GM12878 (cell line): ENCODE measurements around the gene SAGE1. TPM values are rescaled to one million over a fixed set of nuclear protein-coding genes. Genes with fewer than 3 reads are reported as not detected.

Experiments used
- ATAC-seq: fragments of 200-7000 bp; cut with Tn5 transposase; 3 replicates; pipeline ENCODE4 v1.9.1; 2020; ENCODE audit warnings: mild to moderate bottlenecking, moderate library complexity
- BruUV-seq: library from RNA; stranded (reverse); fragments of 400-500 nt; replicated peaks from 2 replicates; lab custom pipeline; 2021; lab: Mats Ljungman, UMichigan
- CTCF ChIA-PET: fragments of 300-600 bp; sonication (Branson Sonifier 250); formaldehyde crosslinking; extraction: SDS; loops from one replicate; lab custom pipeline; 2021; ENCODE audit warnings: inconsistent platforms; lab: Yijun Ruan, JAX
- POLR2A ChIA-PET: fragments of 350-600 bp; formaldehyde crosslinking; extraction: SDS; loops from one replicate; lab custom pipeline; 2021; ENCODE audit warnings: inconsistent platforms; lab: Charles Lee
- RAD21 ChIA-PET: fragments of 300-600 bp; sonication (Branson Sonifier 250); formaldehyde crosslinking; loops from one replicate; lab custom pipeline; 2023; ENCODE audit warnings: antibody characterized with exemption; ENCODE audit not compliant: unreplicated experiment; lab: Charles Lee
- SMC1A ChIA-PET: fragments of 300-600 bp; sonication (Branson Sonifier 250); formaldehyde crosslinking; loops from one replicate; lab custom pipeline; 2023; ENCODE audit not compliant: unreplicated experiment, uncharacterized antibody; lab: Charles Lee
- DNase-seq: peaks from one replicate; pipeline ENCODE4 v3.0.0-alpha.2; 2011; ENCODE audit warnings: low read depth, low spot score
- FAIRE-seq: peaks from 3 replicates; lab custom pipeline; 2011; peaks lifted over from hg19 to GRCh38; lab: Jason Lieb, UNC
- H2AFZ ChIP-seq: 2 replicates; pipeline ENCODE4 v1.6.0; 2011; ENCODE audit warnings: low read depth, low read length, control low read depth; ENCODE audit not compliant: control insufficient read depth
- H3K27ac ChIP-seq: 2 replicates; pipeline ENCODE4 v1.5.1; 2011; ENCODE audit warnings: control low read depth; ENCODE audit not compliant: control insufficient read depth, insufficient read depth
- H3K27me3 ChIP-seq, 2 experiments: replicated peaks in 1 of 2; 2 replicates each; pipeline versions ENCODE4 v1.6.0 to v1.6.1; 2011; ENCODE audit warnings: low read length in 1 of 2; ENCODE audit not compliant: control insufficient read depth in 2 of 2, insufficient read depth in 2 of 2
- H3K36me3 ChIP-seq, 2 experiments: 2 replicates each; pipeline ENCODE4 v1.5.1; 2011; ENCODE audit warnings: low read length in 1 of 2; ENCODE audit not compliant: control insufficient read depth in 2 of 2, insufficient read depth in 2 of 2
- H3K4me1 ChIP-seq: 2 replicates; pipeline ENCODE4 v1.6.1; 2011; ENCODE audit warnings: mild to moderate bottlenecking, low read length, moderate library complexity, mixed read lengths; ENCODE audit not compliant: control insufficient read depth, insufficient read depth
- H3K4me2 ChIP-seq: 2 replicates; pipeline ENCODE4 v1.6.0; 2011; ENCODE audit warnings: control low read depth; ENCODE audit not compliant: control insufficient read depth, insufficient read depth
- H3K4me3 ChIP-seq: fragments of 200-600 bp; sonication (generic); 2 replicates; pipeline ENCODE4 v1.5.1; 2016
- H3K79me2 ChIP-seq: 2 replicates; pipeline ENCODE4 v1.6.0; 2011; ENCODE audit warnings: low read length; ENCODE audit not compliant: control insufficient read depth, insufficient read depth
- H3K9ac ChIP-seq: 2 replicates; pipeline ENCODE4 v1.8.0; 2011; ENCODE audit warnings: low read length, control low read depth, mixed read lengths; ENCODE audit not compliant: control insufficient read depth, insufficient read depth
- H3K9me3 ChIP-seq: replicated peaks from 3 replicates; pipeline ENCODE4 v1.5.1; 2011; ENCODE audit warnings: mild to moderate bottlenecking, low read length; ENCODE audit not compliant: control insufficient read depth, insufficient read depth
- H4K20me1 ChIP-seq: 2 replicates; pipeline ENCODE4 v1.6.0; 2011; ENCODE audit not compliant: control insufficient read depth, insufficient read depth
- BMI1 ChIP-seq: fragments of 450-650 bp; IDR thresholded peaks from 2 replicates; pipeline ENCODE4 v1.6.1; 2016; ENCODE audit warnings: mild to moderate bottlenecking, moderate library complexity, borderline replicate concordance
- E2F4 ChIP-seq: IDR thresholded peaks from 2 replicates; pipeline ENCODE4 v1.6.1; 2012; ENCODE audit warnings: low read depth, low read length, improper control_type of control experiment
- E2F8 ChIP-seq: fragments of 450-650 bp; IDR thresholded peaks from 2 replicates; pipeline ENCODE4 v1.6.1; 2018; ENCODE audit warnings: mild to moderate bottlenecking, low read depth, moderate library complexity; ENCODE audit not compliant: partially characterized antibody
- MAX ChIP-seq: IDR thresholded peaks from 2 replicates; pipeline ENCODE4 v1.6.1; 2012; ENCODE audit warnings: low read depth, low read length, improper control_type of control experiment
- MXI1 ChIP-seq: fragments of 150-350 bp; IDR thresholded peaks from 2 replicates; pipeline ENCODE4 v1.6.1; 2011; ENCODE audit warnings: low read depth, mild to moderate bottlenecking, inconsistent platforms, low read length, improper control_type of control experiment
- MYC ChIP-seq: IDR thresholded peaks from 2 replicates; pipeline ENCODE4 v1.6.1; 2011; ENCODE audit warnings: mild to moderate bottlenecking, low read length, moderate library complexity, inconsistent platforms; ENCODE audit not compliant: insufficient read depth, insufficient replicate concordance, insufficient read length, severe bottlenecking
- RCOR1 ChIP-seq: conservative IDR thresholded peaks from 2 replicates; pipeline ENCODE4 v1.6.1; 2012; ENCODE audit warnings: low read depth, low read length, improper control_type of control experiment
- RFX5 ChIP-seq: IDR thresholded peaks from 2 replicates; pipeline ENCODE4 v1.6.1; 2011; ENCODE audit warnings: low read depth, low read length, improper control_type of control experiment
- SKIL ChIP-seq: fragments of 450-650 bp; IDR thresholded peaks from 2 replicates; pipeline ENCODE4 v1.6.1; 2017; ENCODE audit warnings: mild to moderate bottlenecking, low read depth, inconsistent platforms; ENCODE audit not compliant: poor library complexity, severe bottlenecking
- USF1 ChIP-seq: IDR thresholded peaks from 2 replicates; pipeline ENCODE4 v1.6.1; 2011; ENCODE audit warnings: borderline replicate concordance, low read depth, mild to moderate bottlenecking, moderate library complexity, mixed read lengths, low read length; ENCODE audit not compliant: insufficient read depth; ENCODE audit errors: extremely low read length
- YY1 ChIP-seq: IDR thresholded peaks from 2 replicates; pipeline ENCODE4 v1.6.1; 2011; ENCODE audit warnings: low read depth, mild to moderate bottlenecking, low read length
- ZNF687 ChIP-seq: fragments of 450-650 bp; IDR thresholded peaks from 2 replicates; pipeline ENCODE4 v1.6.1; 2017; ENCODE audit warnings: mild to moderate bottlenecking, moderate library complexity
- WGBS: methylation state at CpG from one replicate; pipeline ENCODE4 v1.1.6; 2016; ENCODE audit warnings: low lambda C conversion rate; ENCODE audit not compliant: insufficient replicate concordance, insufficient coverage; ENCODE audit errors: missing lambda C conversion rate; 5-methylcytosine and 5-hydroxymethylcytosine counted together
- in situ Hi-C: fragments of 300-500 bp; cut with MboI; formaldehyde crosslinking; loops from 9 replicates; pipeline ENCODE4 v1.14.3; 2018; ENCODE audit warnings: mixed read lengths
- intact Hi-C: fragments of 100-400 bp; cut with micrococcal nuclease; formaldehyde crosslinking; loops from one replicate; pipeline ENCODE4 v1.14.2; 2022; ENCODE audit not compliant: unreplicated experiment
- polyA plus RNA-seq, 11 experiments: library from polyadenylated mRNA; depleted of rRNA in 4 of 11; unstranded in 6 of 11; stranded (reverse) in 5 of 11; fragments of >200 nt; fragmentation: Nextera tagmentation in 4 of 11; fragmentation: Illumina TruSeq in 1 of 11; extraction: Ambion mirVana in 4 of 11; extraction: Trizol in 1 of 11; gene quantifications; 1 replicate in 1 of 11; 2 replicates in 10 of 11; pipeline versions ENCODE4 v1.2.1 to v1.2.3, GENCODE V29; 2011 to 2016; ENCODE audit warnings: inconsistent platforms in 2 of 11, missing spikeins in 2 of 11, low read depth in 1 of 11
- total RNA-seq, 4 experiments: library from RNA; depleted of rRNA in 3 of 4; stranded (reverse); fragments of >200 nt in 3 of 4; fragmentation: Illumina TruSeq in 1 of 4; extraction: Trizol in 1 of 4; gene quantifications; 2 replicates each; pipeline versions ENCODE4 v1.2.1 to v1.2.3, GENCODE V29; 2013 to 2021

The SAGE1 gene
- total and polyA plus RNA-seq, 10 of the 15 experiments (the other 5 are each of a cell fraction or from before 2014, with no cell fraction given), result 0.03 to 0.08 TPM; not detected in 8

- Histone ChIP-seq H3K27ac (no peak overlapping the region), H3K4me3 (no peak overlapping the region), H3K9me3 (no peaks in the 10 kb centered on the region), H2AFZ (no peak overlapping the region), H3K9ac (no peak overlapping the region), H4K20me1 (no peaks in the 10 kb centered on the region), H3K36me3 (no peaks in the 10 kb centered on the region), H3K79me2 (no peaks in the 10 kb centered on the region), H3K4me1 (no peaks in the 10 kb centered on the region), H3K4me2 (no peak overlapping the region), H3K27me3 (no peaks in the 10 kb centered on the region)
- DNase-seq, result no peak
- in situ Hi-C loops, result no loop called here
- intact Hi-C loops, result no loop called here
- ChIA-PET SMC1A (no interaction called here), CTCF (no interaction called here), POLR2A (no interaction called here), RAD21 (no interaction called here)
- ATAC-seq, result no peak
- FAIRE-seq, result no peak
- 53% methylated on average over 11 of the region's 11 CpGs for WGBS
- BruUV-seq, result no TSS peak
- TF ChIP-seq BMI1 (no peak), MXI1 (no peak), RFX5 (no peak), USF1 (no peak), YY1 (no peak), RCOR1 (no peak), SKIL (no peak), MAX (no peak), ZNF687 (no peak), E2F4 (no peak), MYC (no peak), E2F8 (no peak)
Observed at GRCh38 chrX:135892781-135893180, 735 bp upstream of the SAGE1 start.
